Thyroid gland (tissue), 4 donors: ENCODE data around the gene ZSWIM5.

Experiments used
- CTCF ChIP-seq, 6 experiments: fragments of 200-600 bp in 3 of 6; fragments of 450-650 bp in 3 of 6; sonication (generic) in 3 of 6; IDR thresholded peaks; one replicate each; pipeline ENCODE4 v1.5.1; 2016 to 2019; ENCODE audit warnings: antibody characterized with exemption in 6 of 6, mild to moderate bottlenecking in 2 of 6, inconsistent platforms in 1 of 6, moderate library complexity in 1 of 6
- POLR2A ChIP-seq, 2 donors: fragments of 450-650 bp; IDR thresholded peaks; one replicate each; pipeline ENCODE4 v1.6.1; 2017; ENCODE audit warnings: antibody characterized with exemption in 2 of 2, mild to moderate bottlenecking in 2 of 2, moderate library complexity in 1 of 2

GRCh38 chr1:45015683-45016082 is 190.7 kb downstream of the ZSWIM5 start:
- TF ChIP-seq CTCF (IDR thresholded peaks at IDR 0.05) (no peak), POLR2A (IDR thresholded peaks at IDR 0.05) (no peak)
